NCI-H345 (cell line): Measurements from ENCODE around the gene FXYD5.

Source experiments
- DNase-seq: peaks from one replicate; lab custom pipeline; 2025; lab: John Stamatoyannopoulos, UW

The FXYD5 gene

GRCh38 chr19:35156673-35157014 is 2.1 kb downstream of the FXYD5 start:
- DNase-seq: no peak

GRCh38 chr19:35157431-35157830 is 2.9 kb downstream of the FXYD5 start:
- no peak for DNase-seq

- DNase-seq: no peak
Measured at GRCh38 chr19:35159606-35160005, 5.1 kb downstream of the FXYD5 start.

- DNase-seq: no peak
Measured at GRCh38 chr19:35160629-35161433, 6.3 kb downstream of the FXYD5 start.

GRCh38 chr19:35161434-35161743 is 6.9 kb downstream of the FXYD5 start:
- DNase-seq: no peak

GRCh38 chr19:35162471-35163326 is 8.2 kb downstream of the FXYD5 start:
- no peak for DNase-seq

- DNase-seq: no peak
Measured at GRCh38 chr19:35164418-35164817, 9.9 kb downstream of the FXYD5 start.

- DNase-seq: no peak
Measured at GRCh38 chr19:35165200-35166058, 10.9 kb downstream of the FXYD5 start.

GRCh38 chr19:35166100-35167063 is 11.8 kb downstream of the FXYD5 start:
- DNase-seq: no peak

GRCh38 chr19:35167251-35168119 is 12.9 kb downstream of the FXYD5 start:
- DNase-seq: no peak

GRCh38 chr19:35168196-35168595 is 13.7 kb downstream of the FXYD5 start:
- DNase-seq: peak; percentile 82

GRCh38 chr19:35169221-35169995 is 14.9 kb downstream of the FXYD5 start:
- DNase-seq: no peak

GRCh38 chr19:35170359-35171061 is 16.0 kb downstream of the FXYD5 start:
- DNase-seq: no peak

- DNase-seq: no peak
Measured at GRCh38 chr19:35171730-35172129, 17.2 kb downstream of the FXYD5 start.

- no peak for DNase-seq
Measured at GRCh38 chr19:35174226-35174625, 19.7 kb downstream of the FXYD5 start.

- DNase-seq: no peak
Measured at GRCh38 chr19:35176181-35176570, 21.6 kb downstream of the FXYD5 start.

- no peak for DNase-seq
Measured at GRCh38 chr19:35177377-35178274, 23.1 kb downstream of the FXYD5 start.

- no peak for DNase-seq
Measured at GRCh38 chr19:35178701-35179100, 24.2 kb downstream of the FXYD5 start.
